Activated T-helper 17 cell treated with anti-CD3 and anti-CD28 coated beads, Interleukin-2, amount 50 U/mL, for 72 hours (primary cell): ENCODE measurements around the gene TRIM24. TPM values are rescaled to one million over a fixed set of nuclear protein-coding genes. Genes with fewer than 3 reads are reported as not detected.
"Not testable (repeated sequence)": the region's sequence is repeated elsewhere in the genome, so short reads cannot be mapped to it uniquely, and the experiment has no call there.

ENCODE experiments used
- ATAC-seq: fragments of 150-1000 bp; cut with Tn5 transposase; replicated peaks from 2 replicates; pipeline ENCODE4 v1.10.0; 2021; ENCODE audit warnings: mild to moderate bottlenecking, moderate library complexity
- H3K27ac Mint-ChIP-seq: one replicate; pipeline ENCODE4 v1.8.0; 2022; ENCODE audit warnings: mixed read lengths
- H3K27me3 Mint-ChIP-seq: one replicate; pipeline ENCODE4 v1.8.0; 2022; ENCODE audit warnings: mixed read lengths
- H3K36me3 Mint-ChIP-seq: one replicate; pipeline ENCODE4 v1.8.0; 2022; ENCODE audit warnings: low read depth, mild to moderate bottlenecking, mixed read lengths
- H3K4me1 Mint-ChIP-seq: one replicate; pipeline ENCODE4 v1.8.0; 2022; ENCODE audit warnings: mixed read lengths
- H3K4me3 Mint-ChIP-seq: one replicate; pipeline ENCODE4 v1.8.0; 2022; ENCODE audit warnings: mild to moderate bottlenecking, mixed read lengths
- H3K9me3 Mint-ChIP-seq: one replicate; pipeline ENCODE4 v1.8.0; 2022; ENCODE audit warnings: mixed read lengths
- total RNA-seq, 2 donors: library from RNA; stranded (reverse); gene quantifications; one replicate each; pipeline ENCODE4 v1.2.3, GENCODE V29; 2022

The TRIM24 gene
- total RNA-seq, 2 donors from 2014 or later = 8.5 to 19.4 TPM

DNA sequence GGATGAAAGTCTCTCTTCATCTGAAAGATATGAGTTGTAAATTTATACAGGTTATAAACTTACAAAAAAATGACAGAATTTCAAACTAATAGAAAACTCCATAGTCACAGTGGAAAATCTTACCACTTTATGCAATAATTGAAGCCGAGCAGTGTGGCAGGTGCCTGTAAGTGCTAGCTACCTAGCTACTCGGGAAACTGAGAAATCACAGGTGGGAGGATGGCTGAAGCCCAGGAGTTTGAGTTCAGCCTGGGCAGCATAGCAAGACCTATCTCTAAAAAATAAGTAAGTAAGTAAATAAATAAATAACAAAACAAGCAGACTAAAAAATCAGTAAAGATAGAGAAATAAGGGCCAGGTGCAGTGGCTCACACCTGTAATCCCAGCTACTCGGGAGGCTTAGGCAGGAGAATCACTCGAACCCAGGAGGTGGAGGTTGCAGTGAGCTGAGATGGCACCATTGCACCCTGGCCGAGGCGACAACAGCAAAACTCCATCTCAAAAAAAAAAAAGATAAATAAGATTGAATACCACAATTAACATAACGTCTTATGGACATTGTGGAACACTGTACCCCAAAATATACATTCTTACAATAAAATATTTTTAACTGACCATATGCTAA lies 61.9 kb downstream of the TRIM24 start:
- Mint-ChIP-seq H3K27me3 (no peaks in the 10 kb centered on the region), H3K4me1 (no peaks in the 10 kb centered on the region), H3K9me3 (no peaks in the 10 kb centered on the region), H3K27ac (no peak overlapping the region), H3K36me3 (peaks cover 91% of the 10 kb centered on the region), H3K4me3 (no peak overlapping the region)
- no peak for ATAC-seq

GRCh38 chr7:138524259-138524658 lies 64.2 kb downstream of the TRIM24 start:
- H3K4me1 Mint-ChIP-seq = no peaks in the 10 kb centered on the region
- no peak overlapping the region for H3K27ac Mint-ChIP-seq
- H3K27me3 Mint-ChIP-seq = no peaks in the 10 kb centered on the region
- H3K4me3 Mint-ChIP-seq = no peak overlapping the region
- ATAC-seq = no peak
- peaks cover 5% of the 10 kb centered on the region for H3K9me3 Mint-ChIP-seq
- H3K36me3 Mint-ChIP-seq = peaks cover 90% of the 10 kb centered on the region

DNA sequence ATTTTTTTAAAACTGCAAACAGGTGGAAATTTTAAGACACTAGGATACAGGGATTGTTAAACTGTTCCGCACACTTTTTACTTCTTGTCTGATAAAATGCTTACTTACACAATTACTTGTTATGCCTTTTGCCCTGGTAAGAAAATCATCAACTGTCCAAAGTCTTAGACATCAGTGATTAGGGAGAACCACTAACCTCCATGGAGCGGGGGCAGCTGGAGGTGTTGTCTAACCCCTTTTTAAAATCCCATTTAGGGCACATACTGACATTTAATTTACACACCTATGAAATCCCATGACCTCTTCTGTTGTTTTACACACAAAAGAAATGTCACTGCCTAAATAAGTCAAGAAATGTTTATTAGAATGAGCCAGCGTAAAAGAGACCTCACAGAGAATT lies 65.7 kb downstream of the TRIM24 start:
- peaks cover 85% of the 10 kb centered on the region for H3K36me3 Mint-ChIP-seq
- H3K9me3 Mint-ChIP-seq = peaks cover 5% of the 10 kb centered on the region
- no peak overlapping the region for H3K27ac Mint-ChIP-seq
- ATAC-seq = no peak
- no peak overlapping the region for H3K4me3 Mint-ChIP-seq
- no peaks in the 10 kb centered on the region for H3K4me1 Mint-ChIP-seq
- no peaks in the 10 kb centered on the region for H3K27me3 Mint-ChIP-seq

GRCh38 chr7:138527746-138528223 lies 67.7 kb downstream of the TRIM24 start:
- H3K27ac Mint-ChIP-seq = no peak overlapping the region
- H3K4me3 Mint-ChIP-seq = no peak overlapping the region
- H3K27me3 Mint-ChIP-seq = no peaks in the 10 kb centered on the region
- ATAC-seq = no peak
- peaks cover 5% of the 10 kb centered on the region for H3K9me3 Mint-ChIP-seq
- H3K36me3 Mint-ChIP-seq = peaks cover 80% of the 10 kb centered on the region
- H3K4me1 Mint-ChIP-seq = no peaks in the 10 kb centered on the region

- H3K36me3 Mint-ChIP-seq = peaks cover 84% of the 10 kb centered on the region
- not testable (repeated sequence) for H3K27me3 Mint-ChIP-seq, ATAC-seq, H3K9me3 Mint-ChIP-seq, H3K4me1 Mint-ChIP-seq, H3K4me3 Mint-ChIP-seq, H3K27ac Mint-ChIP-seq
These were observed 76.8 kb downstream of the TRIM24 start for GRCh38 chr7:138536833-138537232.

GRCh38 chr7:138538518-138538917 lies 78.5 kb downstream of the TRIM24 start:
- H3K36me3 Mint-ChIP-seq = peaks cover 81% of the 10 kb centered on the region
- no peak overlapping the region for H3K27ac Mint-ChIP-seq
- H3K4me3 Mint-ChIP-seq = no peak overlapping the region
- peaks cover 4% of the 10 kb centered on the region for H3K4me1 Mint-ChIP-seq
- no peak for ATAC-seq
- no peaks in the 10 kb centered on the region for H3K27me3 Mint-ChIP-seq
- peaks cover 5% of the 10 kb centered on the region for H3K9me3 Mint-ChIP-seq

- Mint-ChIP-seq H3K4me3 (no peak overlapping the region), H3K4me1 (peaks cover 4% of the 10 kb centered on the region), H3K36me3 (peaks cover 81% of the 10 kb centered on the region), H3K27me3 (no peaks in the 10 kb centered on the region), H3K27ac (no peak overlapping the region), H3K9me3 (peaks cover 5% of the 10 kb centered on the region)
- no peak for ATAC-seq
These were observed 79.1 kb downstream of the TRIM24 start for GRCh38 chr7:138538997-138539644.

- Mint-ChIP-seq H3K36me3 (peaks cover 91% of the 10 kb centered on the region), H3K27ac (no peak overlapping the region), H3K4me1 (peaks cover 4% of the 10 kb centered on the region), H3K4me3 (no peak overlapping the region), H3K27me3 (no peaks in the 10 kb centered on the region), H3K9me3 (peaks cover 7% of the 10 kb centered on the region)
- peak; percentile 75 for ATAC-seq
These were observed 82.1 kb downstream of the TRIM24 start for GRCh38 chr7:138542183-138542582.

DNA sequence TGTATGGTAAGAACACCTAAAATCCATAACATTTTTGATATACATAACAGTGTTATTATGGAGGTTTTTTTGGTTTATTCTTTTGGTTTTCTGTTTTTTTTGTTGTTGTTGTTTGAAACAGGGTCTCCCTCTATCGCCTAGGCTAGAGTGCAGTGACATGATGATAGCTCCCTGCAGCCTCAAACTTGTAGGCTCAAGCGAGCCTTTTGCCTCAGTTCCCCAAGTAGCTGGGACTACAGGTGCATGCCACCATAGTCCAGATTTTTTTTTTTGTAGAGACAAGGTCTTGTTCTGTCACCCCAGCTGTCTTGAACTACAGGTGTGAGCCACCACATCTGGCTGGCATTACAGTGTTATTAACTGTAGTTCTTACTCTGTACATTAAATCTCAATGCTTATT lies 83.7 kb downstream of the TRIM24 start:
- Mint-ChIP-seq H3K9me3 (peaks cover 7% of the 10 kb centered on the region), H3K36me3 (peaks cover 85% of the 10 kb centered on the region), H3K4me1 (peaks cover 4% of the 10 kb centered on the region), H3K27ac (no peak overlapping the region), H3K27me3 (no peaks in the 10 kb centered on the region), H3K4me3 (no peak overlapping the region)
- ATAC-seq = no peak

- ATAC-seq = no peak
- Mint-ChIP-seq H3K36me3 (peaks cover 82% of the 10 kb centered on the region), H3K27ac (no peak overlapping the region), H3K4me1 (peaks cover 4% of the 10 kb centered on the region), H3K27me3 (no peaks in the 10 kb centered on the region), H3K9me3 (peaks cover 12% of the 10 kb centered on the region), H3K4me3 (no peak overlapping the region)
These were observed 85.1 kb downstream of the TRIM24 start for GRCh38 chr7:138545123-138545522.

DNA sequence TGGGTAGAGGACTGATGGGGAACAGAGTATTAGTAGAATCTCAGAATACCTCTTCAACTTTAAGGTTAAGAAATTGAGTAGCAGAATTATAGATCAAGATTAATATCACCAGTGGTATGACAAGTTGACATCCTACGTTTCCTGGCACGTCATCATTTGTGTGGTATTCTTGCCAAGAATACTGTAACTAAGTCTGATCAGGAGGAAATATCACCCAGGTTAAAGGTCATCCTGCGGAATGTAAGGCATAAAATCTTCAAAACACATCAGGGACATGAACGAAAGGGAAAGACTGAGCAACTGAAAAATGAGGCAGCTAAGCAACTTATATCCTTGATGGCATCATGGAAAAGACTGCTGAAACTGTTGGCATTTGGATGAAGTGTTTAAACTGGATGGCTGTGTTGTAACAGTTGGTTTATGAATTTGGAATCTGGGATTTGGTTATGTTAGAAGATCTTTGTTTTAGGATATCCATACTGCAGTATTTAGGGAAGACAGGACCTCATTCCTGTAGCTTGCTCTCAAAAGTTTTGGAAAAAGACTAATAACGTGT lies 86.1 kb downstream of the TRIM24 start:
- no peak for ATAC-seq
- Mint-ChIP-seq H3K4me3 (no peak overlapping the region), H3K27me3 (no peaks in the 10 kb centered on the region), H3K9me3 (peaks cover 15% of the 10 kb centered on the region), H3K27ac (no peak overlapping the region), H3K36me3 (peaks cover 82% of the 10 kb centered on the region), H3K4me1 (peaks cover 4% of the 10 kb centered on the region)

DNA sequence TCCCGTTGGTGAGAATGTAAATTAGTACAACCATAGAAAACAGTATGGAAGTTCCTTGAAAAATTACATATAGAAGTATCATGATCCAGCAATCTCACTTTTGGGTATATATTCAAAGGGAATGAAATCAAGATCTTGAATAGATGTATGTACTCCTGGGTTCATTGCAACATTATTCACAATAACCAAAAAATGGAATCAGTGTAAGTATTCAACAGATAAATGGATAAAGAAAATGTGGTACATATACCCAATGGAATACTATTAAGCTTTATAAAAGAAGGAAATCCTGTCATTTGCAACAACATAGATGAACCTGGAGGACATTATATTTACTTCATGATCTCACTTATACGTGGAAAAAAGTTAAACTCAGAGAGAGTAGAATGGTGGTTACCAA lies 86.8 kb downstream of the TRIM24 start:
- Mint-ChIP-seq H3K27me3 (no peaks in the 10 kb centered on the region), H3K27ac (no peak overlapping the region), H3K4me3 (no peak overlapping the region), H3K9me3 (peaks cover 15% of the 10 kb centered on the region), H3K4me1 (peaks cover 4% of the 10 kb centered on the region), H3K36me3 (peaks cover 82% of the 10 kb centered on the region)
- no peak for ATAC-seq

DNA sequence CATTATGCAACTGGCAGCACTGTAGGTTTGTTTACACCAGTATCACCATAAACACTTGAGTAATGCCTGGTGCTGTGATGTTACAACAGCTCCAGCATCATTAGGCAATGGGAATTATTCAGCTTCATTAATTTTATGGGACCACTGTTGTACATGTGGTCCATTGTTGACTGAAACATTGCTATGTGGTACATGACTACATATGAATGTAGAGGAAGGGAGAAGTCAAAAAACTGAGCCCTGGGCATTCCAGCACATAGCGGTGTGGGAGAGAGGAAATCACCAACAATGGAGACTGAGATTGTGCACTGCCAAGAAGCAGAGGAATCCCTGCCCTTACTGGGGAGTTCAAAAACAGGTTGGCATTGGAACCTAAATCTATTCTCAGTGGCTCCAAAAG lies 89.0 kb downstream of the TRIM24 start:
- no peak overlapping the region for H3K27ac Mint-ChIP-seq
- no peaks in the 10 kb centered on the region for H3K27me3 Mint-ChIP-seq
- H3K9me3 Mint-ChIP-seq = peaks cover 15% of the 10 kb centered on the region
- H3K4me3 Mint-ChIP-seq = no peak overlapping the region
- no peak for ATAC-seq
- H3K36me3 Mint-ChIP-seq = peaks cover 89% of the 10 kb centered on the region
- no peaks in the 10 kb centered on the region for H3K4me1 Mint-ChIP-seq

DNA sequence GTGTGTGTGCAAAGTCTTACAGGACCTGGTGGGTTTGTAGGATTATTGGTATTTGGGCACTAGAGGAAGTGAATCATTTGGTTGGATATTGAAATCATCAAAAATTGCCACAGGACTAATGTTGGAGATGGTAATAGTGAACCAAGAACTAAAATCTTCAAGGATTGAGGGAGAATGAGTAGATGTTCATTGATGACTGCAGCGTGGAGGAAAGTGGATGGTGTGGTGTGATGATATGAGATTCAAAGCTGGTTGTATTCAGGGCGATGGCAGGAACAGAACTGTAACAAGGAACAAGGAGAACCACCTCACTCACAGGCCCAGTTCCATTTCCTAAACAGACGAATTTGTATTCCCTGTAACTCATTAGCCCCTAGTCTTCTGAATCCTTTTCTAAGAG lies 90.3 kb downstream of the TRIM24 start:
- ATAC-seq = no peak
- Mint-ChIP-seq H3K4me3 (no peak overlapping the region), H3K27me3 (no peaks in the 10 kb centered on the region), H3K36me3 (peaks cover 89% of the 10 kb centered on the region), H3K27ac (no peak overlapping the region), H3K9me3 (peaks cover 15% of the 10 kb centered on the region), H3K4me1 (no peaks in the 10 kb centered on the region)

DNA sequence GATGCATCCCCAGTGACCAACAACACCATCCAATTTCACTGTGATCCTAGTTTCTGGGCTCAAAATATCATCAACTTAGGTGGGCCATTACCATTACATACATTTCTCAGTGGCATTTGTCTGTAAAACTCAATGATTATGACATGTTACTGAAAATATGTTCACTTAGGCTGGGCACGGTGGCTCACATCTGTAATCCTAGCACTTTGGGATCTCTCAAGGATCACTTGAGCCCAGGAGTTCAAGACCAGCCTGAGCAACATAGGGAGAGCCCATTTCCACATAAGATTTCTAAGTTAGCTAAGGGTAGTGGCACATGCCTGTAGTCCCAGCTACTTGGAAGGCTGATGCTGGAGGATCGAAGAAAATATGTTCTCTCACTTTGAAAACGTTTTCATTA lies 91.0 kb downstream of the TRIM24 start:
- peaks cover 15% of the 10 kb centered on the region for H3K9me3 Mint-ChIP-seq
- no peak overlapping the region for H3K4me3 Mint-ChIP-seq
- no peak for ATAC-seq
- H3K27ac Mint-ChIP-seq = no peak overlapping the region
- H3K36me3 Mint-ChIP-seq = peaks cover 89% of the 10 kb centered on the region
- no peaks in the 10 kb centered on the region for H3K27me3 Mint-ChIP-seq
- no peaks in the 10 kb centered on the region for H3K4me1 Mint-ChIP-seq
